ENCODE results near the gene KIAA0513.
"Not testable (repeated sequence)": the region's sequence is repeated elsewhere in the genome, so short reads cannot be mapped to it uniquely, and the experiment has no call there.

KIAA0513 gene

DNA sequence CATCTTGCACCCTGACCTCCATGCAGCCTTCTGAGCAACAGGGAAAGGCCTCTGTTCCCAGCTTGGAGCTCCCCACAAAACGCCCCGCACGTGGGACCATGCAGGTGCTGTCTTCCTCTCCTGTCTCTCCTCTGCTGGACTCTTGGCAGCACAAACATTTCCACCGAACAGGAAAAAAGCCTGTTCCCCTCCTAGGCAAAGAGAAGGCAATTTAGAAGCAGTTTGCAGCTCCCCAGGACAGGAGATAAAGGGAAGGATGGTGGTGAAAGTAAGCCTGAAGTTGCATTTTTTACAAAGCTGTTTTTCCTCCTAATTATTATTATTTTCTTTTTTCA is 92.4 kb downstream of the KIAA0513 start:
- DNase-seq, result no peak

DNA sequence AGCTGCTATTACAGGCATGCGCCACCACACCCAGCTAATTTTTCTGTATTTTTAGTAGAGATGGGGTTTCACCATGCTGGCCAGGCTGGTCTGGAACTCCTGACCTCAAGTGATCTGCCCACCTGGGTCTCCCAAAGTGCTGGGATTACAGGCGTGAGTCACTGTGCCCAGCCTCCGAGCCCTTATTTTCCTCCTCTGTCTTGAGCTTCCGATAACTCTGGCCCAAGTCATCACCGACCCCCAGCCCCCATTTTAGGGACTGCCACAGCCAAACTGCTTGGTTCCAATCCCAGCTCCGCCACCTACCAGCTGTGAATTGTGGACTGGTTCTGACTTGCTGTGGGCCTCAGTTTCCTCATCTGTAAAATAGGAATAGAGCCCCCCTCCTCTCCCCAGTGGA is 95.8 kb downstream of the KIAA0513 start:
- DNase-seq, result not testable (repeated sequence)

DNA sequence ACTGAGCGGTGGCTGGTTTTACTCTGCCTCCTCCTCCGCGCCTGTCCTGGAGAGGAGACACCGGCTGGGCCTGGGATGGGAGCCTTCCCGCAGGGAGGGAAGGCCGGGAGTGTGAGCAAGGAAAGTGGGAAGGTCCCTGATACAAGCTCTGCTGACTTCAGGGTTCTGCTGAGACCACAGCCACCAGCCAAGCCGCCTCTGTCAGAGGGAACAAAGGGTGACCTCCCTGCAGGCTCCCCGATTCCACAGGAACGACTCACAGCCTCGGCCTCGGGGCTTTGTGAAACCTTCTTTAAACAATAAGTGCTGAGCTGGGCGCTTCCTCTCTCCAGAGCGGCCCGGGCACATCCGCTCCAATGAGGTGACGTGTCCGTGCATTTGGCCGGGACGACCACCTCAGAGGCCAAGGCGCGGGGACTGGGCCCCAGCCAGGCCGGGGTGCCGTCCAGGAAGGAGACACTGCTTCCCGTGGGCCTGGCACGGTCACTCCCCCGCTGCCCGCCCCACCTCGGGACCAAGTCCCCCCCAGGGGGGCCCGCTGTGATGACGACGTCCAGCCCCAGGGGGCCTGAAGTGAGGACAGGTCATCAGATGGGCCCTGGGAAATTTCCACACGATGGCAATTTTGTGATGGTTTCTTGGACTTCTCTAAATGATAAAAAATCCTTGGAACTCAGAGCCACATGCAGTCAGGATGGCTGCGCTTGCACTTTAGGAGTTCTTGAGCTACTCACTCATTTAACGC is 96.5 kb downstream of the KIAA0513 start:
- DNase-seq, result peak; percentile 64

DNA sequence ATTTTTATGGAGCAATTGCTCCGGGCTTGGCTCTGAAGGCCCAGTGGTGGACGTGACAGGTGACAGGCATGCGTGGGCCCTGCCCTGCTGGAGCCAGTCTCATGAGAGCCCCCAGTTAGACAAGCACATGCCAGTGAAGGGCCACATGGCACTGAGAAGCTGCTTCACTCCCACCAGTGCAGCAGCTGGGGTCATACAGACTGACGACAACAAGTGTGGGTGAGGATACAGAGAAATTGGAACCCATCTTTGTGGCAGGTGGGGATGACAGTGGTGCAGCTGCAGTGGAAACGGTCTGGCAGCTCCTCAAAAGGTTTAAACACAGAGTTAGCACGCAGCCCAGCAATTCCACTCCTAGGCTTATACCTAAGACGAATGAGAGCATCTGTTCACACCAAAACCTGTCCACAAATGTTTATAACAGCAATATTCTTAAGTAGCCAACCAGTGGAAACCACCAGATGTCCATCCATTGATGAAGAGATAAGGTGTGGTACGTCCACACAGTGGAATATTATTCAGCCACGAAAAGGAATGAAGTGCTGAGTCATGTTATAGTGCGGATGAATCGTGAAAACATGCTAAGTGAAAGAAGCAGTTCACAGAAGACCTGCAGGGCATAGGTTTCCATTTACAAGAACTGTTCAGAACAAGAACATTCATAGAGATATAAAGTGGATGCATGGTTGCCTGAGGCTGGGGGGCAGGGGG is 97.2 kb downstream of the KIAA0513 start:
- DNase-seq, result no peak

DNA sequence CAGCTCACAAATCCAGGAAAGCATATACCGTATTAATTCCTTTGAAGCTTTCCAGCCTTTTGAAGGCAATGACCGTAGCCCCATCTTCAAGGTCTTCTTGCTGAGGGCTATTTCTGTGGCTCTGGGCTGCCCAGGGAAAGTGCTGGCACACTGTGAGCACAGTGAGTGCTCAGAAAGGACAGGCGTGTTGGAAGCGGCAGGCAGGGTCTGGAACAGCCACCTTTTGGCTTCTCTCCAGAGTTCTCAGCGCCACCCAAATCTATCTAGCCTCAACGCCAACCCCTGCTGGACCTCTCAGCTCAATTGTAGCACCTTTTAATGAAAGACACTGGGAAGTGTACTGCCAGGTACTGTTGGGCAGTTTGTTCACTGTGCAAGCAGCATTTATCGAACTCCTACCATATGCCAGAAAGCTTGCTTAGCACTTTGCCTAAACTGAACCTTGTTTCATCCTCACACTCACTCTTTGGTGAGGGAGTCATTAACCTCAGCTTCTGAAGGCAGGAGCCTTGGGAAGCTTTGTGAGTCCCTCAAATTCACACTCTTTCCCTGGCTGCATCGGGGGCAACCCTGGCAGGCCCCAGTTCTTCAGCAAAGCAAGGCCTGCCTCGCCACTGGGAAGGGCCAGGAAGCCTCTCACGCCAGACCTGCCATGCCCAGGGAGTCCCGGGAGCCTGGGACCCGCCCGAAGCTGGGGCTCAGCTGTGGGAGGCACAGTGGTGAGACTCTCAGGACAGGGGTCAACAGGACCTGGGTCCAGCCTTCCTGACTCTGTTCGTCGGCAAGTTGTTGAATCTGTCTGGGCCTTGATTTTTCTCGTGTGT is 98.2 kb downstream of the KIAA0513 start:
- DNase-seq, result no peak

DNA sequence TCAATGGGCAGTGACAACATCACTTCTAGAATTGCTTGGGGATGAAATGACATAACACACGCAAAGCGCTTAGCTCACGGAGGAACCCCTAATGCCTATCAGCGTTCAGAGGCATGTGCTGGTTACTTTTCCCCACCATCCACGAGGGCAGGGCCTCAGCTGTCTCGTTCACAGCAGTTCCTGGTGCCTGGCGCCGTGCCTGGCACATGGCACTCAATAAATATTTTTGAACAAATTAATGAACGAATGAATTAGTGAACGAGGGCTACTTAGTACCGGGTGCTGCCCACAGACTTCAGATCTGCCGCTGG is 98.8 kb downstream of the KIAA0513 start:
- no peak for DNase-seq

DNA sequence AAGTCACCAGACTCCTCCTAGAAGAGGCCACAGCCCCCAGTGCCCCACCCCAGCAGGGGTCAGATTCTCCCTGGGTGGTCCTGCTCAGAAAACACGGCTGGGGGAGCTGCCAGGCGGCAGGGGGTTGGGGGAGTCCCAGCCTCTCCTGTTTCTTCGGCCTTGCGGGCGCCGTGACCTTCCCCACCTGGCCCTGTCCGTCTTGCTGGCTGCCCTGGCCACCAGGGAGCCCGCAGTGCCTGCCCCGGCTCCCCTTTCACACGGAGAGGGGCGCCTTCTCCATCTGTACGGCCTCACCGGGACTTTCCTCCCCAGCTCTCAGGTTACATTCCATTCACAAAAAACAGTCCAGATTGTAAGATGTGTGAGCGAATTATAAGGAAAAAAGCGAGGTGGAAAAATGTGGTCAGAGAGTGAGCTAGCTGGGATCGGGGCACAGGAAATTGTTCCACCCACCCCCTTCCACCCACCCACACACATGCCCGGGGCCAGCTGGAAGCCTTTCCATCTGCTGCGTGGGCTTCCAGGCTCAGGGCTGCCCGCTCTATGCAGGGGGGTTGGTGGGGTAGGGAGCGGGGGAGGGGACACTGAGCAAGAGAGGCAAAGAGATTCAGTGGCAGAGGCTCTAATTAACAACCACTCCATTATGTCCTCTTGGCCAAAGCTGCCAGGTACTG is 99.2 kb downstream of the KIAA0513 start:
- peak; percentile 86 for DNase-seq

DNA sequence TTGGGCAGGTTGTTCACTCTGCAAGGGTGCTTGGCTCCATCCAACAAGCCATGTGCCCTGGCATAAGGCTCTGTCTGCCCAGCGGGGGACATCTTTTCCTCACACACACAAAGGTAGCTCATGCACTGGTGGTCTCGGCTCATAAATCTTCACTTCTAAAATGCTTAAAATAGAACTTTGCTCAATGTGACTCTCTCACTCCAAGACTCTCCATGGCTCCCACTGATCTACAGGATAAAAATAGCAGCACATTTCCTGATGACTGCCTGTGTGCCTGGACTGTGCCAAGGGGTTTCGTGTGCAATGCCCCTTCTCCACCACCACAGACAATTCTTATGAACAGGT is 99.8 kb downstream of the KIAA0513 start:
- no peak for DNase-seq

DNA sequence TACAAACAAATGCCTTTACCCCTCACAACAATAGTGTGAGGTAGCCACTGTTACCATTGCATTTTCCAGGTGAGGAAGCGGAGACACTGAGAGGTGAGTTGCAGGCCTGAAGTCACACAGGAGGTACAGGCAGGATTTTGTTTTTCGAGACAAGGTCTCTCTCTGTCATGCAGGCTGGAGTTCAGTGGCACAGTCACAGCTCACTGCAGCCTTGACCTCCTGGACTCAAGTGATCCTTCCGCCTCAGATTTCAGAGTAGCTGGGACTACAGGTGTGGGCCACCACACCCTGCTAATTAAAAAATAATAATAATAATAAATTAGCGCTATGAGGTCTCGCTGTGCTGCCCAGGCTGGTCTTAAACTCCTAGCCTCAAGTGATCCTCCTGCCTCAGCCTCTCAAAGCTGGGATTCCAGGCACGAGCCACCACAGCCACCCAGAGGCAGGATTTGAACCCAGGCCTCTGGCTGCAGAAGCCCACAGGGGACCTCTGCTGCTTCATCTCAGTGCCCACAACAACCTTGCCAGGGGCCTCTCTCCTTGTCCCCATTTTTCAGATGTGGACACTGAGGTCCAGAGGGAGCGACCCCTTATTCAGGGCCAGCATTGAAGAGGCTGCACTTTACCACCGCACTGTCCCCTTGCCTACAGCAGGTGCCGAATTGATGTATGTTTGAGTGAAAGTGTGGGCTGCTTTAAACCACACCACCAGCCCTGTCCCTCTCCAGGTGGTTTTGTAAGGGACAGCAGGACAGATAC is 100.7 kb downstream of the KIAA0513 start:
- no peak for DNase-seq

DNA sequence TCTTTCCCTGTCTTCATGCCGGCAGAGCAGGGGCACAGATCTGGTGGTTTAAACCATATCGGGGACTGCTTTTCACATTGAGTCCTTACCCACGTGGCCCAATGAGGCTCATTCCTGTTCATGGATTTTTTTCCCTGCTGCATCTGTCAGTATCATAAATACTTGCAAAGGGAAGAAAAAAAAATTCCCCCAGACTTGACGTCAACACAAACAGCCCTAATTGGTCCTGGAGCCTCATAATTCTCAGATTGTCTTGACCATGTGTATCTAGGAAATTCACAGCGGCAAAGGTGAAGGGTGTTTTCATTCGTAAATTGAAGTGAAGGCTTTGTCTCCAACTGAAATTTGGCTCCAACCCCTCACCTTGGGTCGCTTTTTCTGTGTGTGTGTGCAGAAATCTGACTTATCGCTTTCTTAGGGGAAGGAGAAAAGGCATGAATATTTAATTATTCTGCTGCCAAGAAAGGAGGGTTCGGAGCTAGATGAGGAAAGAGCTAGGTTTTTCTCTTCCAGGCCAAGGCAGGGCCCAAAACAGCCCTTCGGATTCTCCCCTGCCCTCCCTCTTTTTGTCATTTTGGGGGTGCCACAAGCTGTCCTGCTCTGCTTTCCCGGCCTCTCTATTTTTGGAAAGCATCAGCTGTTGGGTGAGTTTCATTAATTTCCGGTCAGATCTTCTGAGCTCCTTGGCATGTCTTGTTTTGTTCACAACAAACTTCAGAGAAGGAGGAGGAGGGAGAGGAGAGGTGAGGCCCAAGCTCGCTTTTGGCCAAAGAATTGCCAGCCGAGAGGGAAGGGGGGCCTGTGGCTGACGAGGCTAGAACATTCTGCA is 102.5 kb downstream of the KIAA0513 start:
- peak; percentile 58 for DNase-seq

DNA sequence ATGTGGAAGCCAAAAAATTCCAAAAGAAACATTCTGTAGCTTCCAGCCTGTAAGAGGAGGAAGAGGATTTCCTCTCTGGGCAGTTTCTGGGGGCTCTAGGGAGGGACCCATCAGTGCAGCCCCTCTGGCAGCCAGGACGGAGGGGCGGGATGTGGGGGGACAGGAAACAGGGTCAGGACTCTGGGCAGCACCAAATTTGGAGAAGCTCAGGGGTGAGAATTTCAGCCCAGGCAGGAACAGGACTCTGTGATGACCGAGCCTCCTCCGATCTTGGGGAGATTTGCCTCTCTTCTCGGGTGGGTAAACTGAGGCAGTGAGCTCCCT is 103.1 kb downstream of the KIAA0513 start:
- DNase-seq, result no peak

DNA sequence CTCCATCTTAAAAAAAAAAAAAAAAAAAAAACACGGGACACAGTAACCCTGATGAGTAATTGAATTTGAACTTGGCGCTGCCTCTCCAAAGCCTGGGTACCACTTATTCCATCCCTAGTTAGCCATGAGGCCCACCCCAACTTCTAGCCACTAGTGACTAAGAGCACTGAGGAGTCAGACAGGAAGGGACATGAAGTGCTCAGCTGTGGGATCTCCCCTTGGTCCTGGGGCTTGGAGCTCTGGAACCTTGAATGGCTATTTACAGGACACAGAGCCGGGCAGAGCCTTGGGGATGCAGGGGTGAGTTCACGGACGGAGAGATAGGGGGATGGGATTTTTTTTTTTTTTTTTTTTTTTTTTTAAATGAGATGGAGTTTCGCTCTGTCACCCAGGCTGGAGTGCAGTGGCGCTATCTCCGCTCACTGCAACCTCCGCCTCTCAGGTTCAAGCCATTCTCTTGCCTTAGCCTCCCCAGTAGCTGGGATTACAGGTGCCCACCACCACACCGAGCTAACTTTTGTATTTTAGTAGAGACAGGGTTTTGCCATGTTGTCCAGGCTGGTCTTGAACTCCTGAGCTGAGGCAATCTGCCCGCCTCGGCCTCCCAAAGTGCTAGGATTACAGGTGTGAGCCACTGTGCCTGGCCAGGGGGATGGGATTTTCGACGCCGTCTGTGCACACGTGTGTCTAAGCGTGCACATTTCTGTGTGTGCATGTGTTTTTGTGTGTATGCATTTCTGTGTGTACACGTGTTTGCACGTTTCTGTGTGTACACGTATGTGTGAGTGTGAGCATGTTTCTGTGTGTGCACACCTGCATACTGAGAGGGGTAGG is 105.1 kb downstream of the KIAA0513 start:
- DNase-seq, result no peak

DNA sequence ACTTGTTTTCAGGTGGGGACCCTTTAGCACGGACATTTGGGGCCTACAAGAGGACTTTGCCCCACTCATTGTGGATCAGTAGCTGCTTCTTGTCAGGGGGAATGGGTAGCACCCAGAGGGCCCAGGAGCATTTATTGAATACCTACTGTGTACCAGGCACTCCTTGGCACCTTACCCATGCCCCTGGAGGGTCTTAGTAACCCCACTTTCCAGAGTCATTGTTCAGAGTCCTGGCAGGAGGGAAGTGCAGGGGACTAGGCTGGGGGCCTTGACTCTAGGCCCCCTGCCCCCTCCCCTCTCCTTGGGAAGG is 105.7 kb downstream of the KIAA0513 start:
- DNase-seq, result no peak

DNA sequence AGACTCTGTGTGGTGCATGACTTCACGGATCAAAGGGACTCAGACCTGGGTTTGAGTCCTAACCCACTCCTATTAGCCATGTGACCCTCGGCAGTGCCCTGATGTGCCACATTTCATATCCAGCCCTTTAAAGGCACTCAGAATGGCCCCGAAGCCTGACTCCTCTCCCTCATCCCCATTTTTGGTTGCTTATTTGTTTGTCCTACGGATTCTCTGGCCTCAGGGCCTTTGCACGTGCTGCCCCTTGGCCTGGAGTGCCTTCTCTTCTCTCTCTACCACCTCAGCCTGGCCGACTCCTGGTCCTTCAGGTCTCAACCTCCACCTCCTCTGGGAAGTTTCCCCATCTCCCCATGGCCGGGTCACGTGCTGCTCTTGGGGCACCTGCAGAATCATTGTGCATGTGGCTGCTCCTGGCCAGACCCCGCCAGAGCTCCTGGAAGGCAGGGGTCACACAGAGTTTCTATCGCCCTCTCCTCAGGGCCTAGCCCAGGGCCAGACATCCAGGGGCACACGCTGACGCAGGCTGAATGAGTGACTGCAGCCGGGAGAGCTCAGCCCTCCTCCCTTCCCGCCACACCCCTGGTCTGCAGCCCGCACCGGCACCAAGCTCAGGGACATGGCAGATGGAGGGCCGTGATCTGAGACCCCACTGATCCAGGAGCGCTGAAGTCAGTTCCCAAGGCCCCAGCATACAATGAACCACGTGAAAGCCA is 106.6 kb downstream of the KIAA0513 start:
- no peak for DNase-seq

DNA sequence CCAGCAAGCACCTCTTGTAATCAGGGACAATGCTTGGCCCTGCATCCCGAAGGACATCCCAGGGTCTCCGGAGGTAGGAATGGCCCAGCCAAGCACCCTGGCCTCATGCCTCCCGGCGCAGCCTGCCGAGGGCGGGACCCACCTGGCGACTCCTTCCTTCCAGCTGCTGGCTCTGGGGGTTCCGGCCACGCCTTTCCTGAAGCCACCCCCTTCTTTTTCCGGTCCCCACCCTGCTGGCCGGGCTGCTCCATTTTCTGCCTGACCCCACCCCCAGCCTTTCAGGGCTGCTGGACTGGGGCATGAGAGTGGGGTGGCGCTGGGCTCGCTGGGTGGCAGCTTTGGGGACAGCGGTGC is 107.2 kb downstream of the KIAA0513 start:
- DNase-seq, result no peak

DNA sequence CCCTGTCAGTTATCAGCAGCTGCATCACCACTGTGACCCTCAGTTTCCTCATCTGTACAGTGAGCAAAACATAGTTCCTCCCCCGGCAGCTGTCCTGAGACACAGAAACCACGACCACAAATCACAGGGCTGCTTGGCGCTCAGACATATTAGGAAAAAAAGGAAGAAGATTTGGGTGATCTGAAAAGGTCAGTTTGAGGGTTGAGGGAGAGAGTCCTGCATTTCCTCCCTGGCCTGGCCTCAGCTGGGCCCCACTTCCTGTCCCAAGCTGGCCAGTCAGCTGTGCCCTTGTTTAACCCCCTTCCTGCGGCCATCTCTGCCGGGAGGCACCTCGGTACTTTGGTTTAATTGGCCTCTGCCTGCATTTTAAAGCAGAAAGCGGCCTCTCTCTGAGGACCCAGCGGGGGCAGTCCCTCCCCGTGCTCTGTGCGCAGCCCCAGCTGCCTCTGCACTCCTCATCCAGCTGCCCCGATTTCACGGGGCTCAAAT is 108.7 kb downstream of the KIAA0513 start:
- no peak for DNase-seq

DNA sequence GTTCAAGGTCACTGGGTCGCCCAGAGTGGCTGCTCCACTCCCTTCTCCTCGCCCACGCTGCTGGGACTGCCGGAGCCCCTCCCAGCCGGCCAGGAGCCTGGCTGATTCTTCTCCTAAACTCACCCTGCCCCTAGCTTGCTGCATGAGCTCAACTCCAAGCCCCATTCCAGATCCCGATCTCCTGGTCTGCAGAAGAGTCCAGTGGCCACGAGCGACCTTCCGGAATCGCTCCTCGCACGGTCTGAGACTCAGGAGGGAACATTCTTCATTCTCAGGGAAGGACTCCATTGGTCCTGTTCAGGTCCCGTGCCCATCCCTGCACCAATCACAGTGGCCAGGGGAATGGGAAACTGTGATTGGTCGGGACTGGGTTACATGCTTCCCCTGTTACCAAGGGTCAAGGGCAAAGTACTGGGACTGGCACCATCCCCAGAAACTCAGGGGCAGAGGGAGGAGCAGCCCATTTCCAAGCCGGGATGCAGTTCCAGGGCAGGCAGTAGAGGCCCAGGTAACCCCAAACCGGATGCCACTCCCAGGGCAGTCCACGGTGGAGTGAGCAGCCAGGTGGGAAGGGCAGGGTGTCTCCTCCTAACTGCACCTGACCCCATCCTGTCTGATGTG is 109.2 kb downstream of the KIAA0513 start:
- DNase-seq, result no peak

DNA sequence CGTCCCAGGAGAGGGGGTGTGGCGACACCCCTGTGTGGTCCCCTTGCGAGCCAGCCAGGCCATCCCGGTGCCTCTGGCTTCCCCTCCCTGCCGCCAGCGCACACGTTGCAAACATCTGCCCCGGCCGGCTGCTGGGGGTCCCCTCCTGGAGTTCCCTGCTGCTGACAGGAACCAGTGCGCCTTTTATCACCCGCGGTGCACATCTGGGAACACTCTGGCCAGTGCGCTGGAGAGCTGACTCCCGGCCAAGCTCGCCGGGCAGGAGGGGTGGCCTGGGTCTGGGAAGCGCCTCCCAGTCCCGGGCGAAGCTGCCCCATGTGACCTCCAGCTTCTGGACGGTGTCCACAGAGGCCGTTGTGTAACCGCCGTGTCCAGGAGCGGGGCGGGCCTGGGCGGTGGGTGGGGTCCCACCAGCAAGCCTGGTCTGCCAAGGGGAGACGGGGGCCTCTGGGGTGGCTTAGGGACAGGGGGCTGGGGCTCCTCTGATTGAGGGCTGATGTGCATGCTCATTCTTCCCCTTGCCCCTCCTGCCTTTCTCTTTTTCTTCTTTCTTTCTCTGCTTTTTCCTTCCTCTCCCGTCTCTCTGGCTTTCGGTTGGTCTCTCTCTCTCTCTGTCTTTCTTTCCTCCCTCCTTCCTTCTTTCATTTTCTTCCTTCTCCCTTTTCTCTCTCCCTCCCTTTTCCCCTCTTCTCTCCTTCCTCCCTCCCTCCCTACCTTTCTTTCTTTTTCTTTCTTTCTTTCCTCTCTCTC is 109.9 kb downstream of the KIAA0513 start:
- peak; percentile 78 for DNase-seq
